SK-N-MC (cell line): Measurements from ENCODE around the gene RACGAP1.
A peak's percentile ranks its signal among the peaks of the same experiment; 100 is the strongest.

Experiments used
- EZH2 ChIP-seq: fragments of 200-600 bp; sonication (generic); IDR thresholded peaks from one replicate; pipeline ENCODE4 v1.6.1; 2017; ENCODE audit warnings: antibody characterized with exemption
- POLR2AphosphoS5 ChIP-seq: IDR thresholded peaks from 2 replicates; pipeline ENCODE4 v1.6.1; 2012; ENCODE audit warnings: mild to moderate bottlenecking, low read depth, low read length, borderline replicate concordance

DNA sequence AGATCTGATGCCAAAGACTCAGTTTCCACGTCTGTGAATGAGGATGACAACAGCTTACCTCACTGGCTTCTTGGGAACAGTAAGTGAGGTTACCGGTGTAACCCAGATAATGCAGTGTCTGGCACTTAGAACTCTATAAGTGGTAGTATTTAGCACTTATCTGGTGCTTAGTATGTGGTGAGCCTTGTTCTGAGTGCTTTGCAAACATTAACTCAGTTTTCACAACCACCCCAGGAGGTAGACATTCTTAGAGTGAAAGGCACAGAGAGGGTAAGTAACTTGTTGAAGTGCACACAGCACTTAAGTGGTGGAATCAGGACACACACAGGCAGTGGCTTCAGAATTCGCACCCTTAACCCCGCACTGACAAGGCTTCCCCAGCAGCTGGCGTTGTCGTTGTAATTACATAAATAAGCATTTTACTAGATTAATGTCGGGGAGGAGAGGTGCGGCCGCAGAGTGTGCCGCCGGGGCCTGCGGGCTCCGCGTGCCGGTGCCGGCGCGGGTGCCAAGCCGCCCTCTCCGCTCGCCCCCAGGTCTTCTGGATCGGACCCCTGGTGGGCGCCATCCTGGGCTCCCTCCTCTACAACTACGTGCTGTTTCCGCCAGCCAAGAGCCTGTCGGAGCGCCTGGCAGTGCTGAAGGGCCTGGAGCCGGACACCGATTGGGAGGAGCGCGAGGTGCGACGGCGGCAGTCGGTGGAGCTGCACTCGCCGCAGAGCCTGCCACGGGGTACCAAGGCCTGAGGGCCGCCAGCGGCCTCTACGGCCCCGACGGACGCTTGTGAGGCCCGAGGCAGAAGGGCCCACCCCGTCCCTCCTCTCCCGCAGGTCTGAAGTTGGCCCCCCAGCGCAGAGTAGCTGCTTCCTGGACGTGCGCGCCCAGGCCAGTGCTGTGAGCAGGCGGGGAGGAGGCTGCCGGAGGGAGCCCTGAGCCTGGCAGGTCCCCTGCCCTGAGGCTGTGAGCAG is 70.1 kb downstream of the RACGAP1 start:
- peak; percentile 67 for TF ChIP-seq EZH2
- TF ChIP-seq POLR2AphosphoS5, result no peak
